ENCODE results near the gene EIF4G3.
"Not testable (repeated sequence)": the region's sequence is repeated elsewhere in the genome, so short reads cannot be mapped to it uniquely, and the experiment has no call there.

Gene EIF4G3

DNA sequence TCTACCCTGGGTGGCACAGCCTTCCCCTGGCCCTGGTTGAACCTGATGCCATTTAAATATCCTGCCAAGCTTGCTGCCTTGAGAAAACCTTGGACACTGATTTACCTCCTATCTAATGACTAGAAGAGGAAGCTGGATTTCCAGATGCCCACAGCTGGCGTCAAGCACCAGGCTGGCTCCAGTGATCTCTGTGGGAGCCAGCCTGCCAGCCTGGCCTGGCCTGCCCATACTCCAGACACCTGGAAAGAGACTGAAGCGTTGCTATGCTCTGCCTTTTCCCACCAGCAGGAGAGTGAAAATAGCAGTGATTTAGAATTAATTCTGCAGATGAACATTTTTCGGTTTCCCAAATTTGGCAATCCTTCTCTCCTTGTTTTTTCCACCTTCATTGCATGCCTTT, 11.5 kb upstream of the EIF4G3 start:
- no peak for DNase-seq

DNA sequence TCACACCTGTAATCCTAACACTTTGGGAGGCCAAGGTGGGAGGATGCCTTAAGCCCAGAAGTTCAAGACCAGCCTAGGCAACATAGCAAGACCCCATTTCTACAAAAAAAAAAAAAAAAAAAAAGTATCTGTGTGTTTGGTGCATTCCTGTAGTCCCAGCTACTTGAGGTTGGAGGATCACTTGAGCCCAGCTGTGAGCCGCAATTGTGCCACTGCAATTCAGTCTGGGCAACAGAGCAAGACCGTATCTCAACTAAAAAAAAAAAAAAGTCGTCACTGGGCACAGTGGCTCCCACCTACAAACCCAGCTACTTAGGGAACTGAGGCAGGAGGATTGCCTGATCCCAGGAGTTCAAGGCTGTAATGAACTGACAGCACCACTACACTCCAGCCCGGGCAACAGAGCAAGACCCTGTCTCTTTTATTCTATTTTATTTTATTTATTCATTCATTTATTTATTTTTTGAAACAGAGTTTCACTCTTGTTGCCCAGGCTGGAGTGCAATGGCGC, 8.6 kb upstream of the EIF4G3 start:
- DNase-seq, result no peak

DNA sequence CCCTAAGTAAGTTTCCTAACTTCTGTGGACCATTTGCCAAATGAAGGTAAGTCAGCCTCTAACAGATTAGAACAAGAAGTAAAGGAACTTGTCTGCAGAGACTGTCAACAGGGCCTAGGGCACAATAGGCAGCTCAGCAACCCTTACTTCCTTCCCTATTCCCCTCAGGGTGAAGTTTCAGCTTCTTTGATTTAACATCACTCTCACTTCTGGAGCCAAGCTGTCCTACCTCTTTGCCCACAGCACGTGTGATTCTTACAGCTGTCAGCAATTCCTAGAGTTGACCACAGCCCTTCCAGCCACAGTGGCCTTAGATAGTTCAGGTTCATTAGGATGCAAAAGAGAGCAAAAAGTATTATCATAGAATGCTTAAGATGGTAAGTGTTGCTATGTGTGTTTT, 7.6 kb upstream of the EIF4G3 start:
- DNase-seq, result peak; percentile 19 to 73

DNA sequence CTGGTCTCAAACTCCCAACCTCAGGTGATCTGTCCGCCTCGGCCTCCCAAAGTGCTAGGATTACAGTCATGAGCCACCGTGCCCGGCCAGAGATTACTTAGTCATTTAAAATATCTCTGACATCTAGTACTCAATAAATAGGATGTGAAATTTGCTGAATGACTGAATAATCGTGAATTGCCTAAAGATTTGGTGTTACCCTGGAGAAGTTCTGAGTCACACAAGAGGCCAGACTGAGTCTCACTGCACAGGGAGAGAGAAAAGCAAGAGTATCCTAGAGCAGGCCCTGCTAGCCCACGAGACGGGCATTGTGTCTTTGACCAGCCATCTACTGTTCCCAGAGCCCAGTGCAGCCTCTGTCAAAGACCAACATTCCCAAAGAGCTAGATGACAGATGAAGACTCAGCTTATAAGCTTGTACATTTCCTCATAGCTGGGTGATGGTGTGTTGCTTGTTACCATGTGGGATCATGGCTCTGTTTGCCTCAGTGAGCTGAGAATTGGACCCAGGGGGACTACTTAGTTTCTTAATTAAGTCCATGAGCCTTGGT, 5.6 kb upstream of the EIF4G3 start:
- no peak for DNase-seq

DNA sequence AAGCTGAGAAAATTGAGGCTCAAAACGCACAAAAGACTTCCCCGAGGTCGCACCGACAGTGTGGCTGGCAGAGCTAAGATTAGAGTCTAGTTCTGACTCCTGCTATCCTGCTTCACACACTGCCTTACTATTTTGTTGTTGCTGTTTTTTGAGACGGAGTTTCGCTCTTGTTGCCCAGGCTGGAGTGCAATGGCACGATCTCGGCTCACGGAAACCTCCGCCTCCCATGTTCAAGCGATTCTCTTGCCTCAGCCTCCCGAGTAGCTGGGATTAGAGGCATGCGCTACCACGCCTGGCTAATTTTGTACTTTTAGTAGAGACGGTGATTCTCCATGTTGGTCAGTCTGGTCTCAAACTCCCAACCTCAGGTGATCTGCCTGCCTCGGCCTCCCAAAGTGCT, 1.6 kb upstream of the EIF4G3 start:
- not testable (repeated sequence) for DNase-seq

DNA sequence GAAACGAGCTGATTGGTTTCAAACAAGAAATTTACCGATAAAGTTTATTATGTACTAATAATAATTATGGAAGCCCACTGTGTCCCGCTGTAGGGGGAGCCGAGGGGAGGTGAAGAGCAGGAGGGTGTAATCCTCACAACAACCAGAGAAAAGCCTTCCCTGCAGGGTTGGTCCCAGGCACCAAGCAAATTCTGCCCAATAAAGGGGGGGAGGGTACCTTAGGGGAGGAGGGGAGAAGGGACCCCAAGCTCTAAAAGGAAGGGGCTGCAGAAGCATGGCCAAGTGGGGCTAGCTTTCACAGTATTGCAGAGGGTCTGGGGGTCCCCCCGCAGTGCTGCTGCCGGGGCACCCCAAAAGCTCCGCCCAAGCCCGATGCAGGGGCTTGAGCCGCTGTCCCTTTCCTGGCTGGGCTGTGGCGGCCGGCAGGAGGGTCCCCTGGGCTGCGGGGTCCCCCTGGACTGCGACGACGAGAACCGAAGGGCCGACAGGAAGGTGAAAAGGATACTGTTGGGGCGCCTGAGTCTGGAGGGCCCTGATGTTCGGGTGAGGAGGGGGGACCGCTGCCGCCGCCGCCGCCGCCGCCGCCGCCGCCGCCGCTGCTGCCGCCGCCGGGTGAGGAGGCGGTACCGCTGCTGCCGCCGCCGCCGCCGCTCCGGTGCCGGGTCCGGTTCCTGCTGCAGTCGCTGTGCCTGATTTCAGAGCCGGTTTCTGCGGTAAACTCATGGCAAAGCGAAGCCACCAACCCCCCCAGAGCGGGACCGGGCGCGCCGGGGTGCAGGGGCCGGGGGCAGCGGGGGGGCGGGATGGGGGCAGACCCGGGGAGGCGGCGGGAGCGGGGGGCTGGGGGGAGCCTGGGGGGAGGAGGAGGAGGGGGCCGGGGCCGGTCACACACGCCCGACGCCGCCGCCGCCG, 771 bp downstream of the EIF4G3 start:
- peak; percentile 33 to 65 for DNase-seq

DNA sequence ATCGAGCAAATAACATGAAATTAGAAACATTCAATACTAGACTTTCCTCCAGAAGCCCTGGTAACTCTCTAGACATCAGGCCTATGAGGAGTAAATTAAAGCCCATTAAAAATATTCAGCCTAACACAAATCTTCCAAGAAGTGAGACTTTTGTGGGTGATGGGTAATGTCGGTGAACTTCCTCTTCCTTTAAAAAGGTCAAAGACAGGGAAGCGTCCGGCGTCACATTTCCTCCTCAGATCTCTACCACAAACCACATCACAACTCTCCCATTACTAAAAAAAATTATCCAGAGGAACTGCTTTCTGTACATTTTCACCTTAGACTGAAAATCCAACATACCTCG, 1.4 kb downstream of the EIF4G3 start:
- peak; percentile 77 to 84 for DNase-seq

DNA sequence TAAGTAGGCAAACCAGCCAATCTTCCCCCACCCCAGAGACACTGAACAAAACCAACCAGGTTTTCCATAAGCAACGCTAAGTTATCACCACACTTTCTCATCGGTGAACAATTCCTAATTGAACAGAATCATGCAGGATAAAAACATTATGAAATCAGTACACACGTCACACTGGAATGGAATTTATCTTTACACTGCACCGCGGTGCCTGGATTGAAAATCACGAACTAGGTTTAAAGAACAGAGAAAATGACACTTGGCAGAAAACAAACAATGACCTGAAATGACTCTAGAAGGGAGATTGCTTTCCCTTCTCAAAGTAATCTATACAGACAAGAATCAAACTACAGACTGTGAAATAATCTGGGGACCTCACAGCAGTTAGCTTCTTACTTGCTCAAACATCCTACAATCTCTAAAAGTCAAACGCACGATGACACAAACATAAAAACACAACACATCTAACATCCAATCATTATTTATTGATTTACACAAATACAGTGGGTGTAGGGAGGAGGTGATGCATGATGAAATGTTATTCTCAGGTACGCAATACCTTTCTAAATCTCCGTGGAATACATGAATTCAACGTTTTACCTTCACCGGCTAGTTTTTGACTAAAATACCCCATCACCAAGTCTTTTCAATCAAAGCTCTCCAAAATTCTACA, 1.9 kb downstream of the EIF4G3 start:
- no peak for DNase-seq

DNA sequence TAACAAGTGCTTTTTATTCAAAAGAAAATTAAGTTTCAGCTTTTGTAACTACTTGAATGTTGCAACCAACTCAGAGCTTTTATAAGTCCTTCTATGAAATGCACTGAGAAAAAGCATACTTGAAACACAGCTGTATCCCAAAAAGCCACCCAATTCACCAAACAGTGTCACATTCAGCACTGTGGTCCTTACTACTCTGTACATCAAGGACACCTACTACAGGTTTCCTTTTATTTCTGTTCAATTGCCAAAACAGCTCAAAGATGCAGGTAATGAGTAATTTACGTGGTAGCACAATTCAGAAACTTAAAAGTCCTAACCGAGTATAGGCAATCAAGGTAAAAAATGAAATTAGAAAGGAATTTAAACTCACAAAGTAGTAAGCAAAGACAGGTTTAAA, 2.5 kb downstream of the EIF4G3 start:
- DNase-seq, result no peak

DNA sequence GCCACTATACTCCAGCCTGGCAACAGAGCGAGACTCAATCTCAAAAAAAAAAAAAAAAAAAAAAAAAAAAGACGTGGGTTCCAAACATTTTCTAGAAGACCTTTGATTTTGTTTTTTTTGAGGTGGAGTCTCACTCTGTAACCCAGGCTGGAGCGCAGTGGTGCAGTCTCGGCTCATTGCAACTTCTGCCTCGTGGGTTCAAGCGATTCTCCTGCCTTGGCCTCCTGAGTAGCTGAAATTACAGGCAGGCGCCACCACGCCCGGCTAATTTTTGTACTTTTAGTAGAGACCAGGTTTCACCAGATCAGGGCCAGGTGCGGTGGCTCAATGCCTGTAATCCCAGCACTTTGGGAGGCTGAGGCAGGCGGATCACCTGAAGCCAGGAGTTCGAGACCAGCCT, 3.6 kb downstream of the EIF4G3 start:
- DNase-seq, result not testable (repeated sequence)

DNA sequence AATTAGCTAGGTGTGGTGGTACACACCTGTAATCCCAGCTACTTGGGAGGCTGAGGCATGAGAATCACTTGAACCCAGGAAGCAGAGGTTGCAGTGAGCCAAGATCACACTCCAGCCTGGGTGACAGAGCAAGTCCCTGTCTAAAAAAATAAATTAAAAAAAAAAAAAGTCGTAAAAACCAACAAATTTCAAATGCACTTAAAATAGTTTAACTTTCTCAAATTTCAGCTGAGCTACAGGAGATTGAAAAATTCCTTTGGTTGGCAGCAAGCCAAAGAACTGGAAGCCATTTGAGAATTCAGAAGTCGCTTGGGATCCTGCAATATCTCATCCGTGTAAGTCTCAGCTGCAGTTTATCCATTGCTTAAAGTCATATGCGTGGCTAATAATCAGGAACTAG, 5.9 kb downstream of the EIF4G3 start:
- not testable (repeated sequence) for DNase-seq

DNA sequence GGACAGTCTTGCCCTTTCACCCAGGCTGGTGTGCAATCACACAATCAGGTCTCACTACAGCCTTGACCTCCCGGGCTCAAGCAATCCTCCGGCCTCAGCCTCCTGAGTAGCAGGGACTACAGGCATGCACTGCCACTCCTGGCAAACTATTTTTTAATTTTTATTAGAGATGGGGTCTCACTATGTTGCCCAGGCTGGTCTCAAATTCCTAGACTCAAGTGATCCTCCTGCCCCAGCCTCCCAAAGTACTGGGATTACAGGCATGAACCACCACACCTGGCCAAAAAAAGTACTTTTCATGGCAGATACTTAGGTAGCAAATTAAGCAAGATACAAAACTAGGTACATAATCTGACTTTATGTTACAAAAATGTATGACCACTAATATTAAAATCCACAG, 8.3 kb downstream of the EIF4G3 start:
- no peak for DNase-seq

DNA sequence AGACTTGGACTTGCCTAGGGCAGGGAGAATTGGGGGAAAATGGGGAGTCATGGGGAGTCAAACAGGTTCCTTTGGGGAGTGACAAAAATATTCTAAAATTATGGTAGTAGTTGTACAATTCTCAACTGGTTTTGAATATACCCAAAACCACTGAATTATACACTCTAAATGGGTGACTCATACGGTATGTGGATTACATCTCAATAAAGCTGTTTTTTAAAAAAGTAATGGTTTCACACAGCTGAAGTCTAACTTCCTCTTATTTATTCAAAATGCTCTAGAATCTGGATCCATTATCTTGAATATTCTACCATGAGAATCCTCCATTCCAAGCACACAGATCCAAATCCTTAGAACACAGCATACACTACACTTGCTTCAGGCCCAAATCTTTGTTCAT, 11.1 kb downstream of the EIF4G3 start:
- DNase-seq, result no peak

DNA sequence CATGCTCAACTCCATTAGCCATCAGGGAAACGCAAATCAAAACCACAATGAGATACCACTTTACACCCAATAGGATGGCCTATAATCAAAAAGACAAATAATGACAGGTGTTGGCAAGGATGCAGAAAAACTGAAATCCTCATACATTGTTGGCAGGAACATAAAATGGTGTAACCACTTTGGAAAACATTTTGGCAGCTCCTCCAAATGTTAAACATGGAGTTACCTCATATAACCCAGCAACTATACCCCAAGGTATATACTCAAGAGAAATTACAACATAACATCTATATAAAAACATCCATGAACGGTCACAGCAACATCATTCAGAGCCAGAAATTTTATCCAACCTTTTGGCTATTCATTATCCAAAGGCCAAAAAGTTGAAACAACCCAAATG, 11.6 kb downstream of the EIF4G3 start:
- no peak for DNase-seq

DNA sequence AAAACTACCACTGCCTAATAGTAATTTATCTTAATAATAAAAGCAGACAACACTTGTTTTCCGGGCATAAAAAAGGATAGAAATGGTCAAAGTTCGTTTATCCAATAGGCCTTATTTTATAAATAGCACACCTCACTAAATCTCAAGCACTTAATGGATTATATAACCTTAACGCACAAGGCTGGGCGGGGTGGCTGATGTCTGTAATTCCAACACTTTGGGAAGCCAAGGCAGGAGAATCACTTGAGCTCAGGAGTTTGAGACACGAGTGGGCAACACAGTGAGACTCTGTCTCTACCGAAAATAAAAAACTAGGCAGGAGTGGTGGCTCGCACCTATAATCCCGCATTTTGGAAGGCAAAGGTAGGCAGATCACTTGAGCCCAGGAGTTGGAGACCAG, 12.4 kb downstream of the EIF4G3 start:
- no peak for DNase-seq

DNA sequence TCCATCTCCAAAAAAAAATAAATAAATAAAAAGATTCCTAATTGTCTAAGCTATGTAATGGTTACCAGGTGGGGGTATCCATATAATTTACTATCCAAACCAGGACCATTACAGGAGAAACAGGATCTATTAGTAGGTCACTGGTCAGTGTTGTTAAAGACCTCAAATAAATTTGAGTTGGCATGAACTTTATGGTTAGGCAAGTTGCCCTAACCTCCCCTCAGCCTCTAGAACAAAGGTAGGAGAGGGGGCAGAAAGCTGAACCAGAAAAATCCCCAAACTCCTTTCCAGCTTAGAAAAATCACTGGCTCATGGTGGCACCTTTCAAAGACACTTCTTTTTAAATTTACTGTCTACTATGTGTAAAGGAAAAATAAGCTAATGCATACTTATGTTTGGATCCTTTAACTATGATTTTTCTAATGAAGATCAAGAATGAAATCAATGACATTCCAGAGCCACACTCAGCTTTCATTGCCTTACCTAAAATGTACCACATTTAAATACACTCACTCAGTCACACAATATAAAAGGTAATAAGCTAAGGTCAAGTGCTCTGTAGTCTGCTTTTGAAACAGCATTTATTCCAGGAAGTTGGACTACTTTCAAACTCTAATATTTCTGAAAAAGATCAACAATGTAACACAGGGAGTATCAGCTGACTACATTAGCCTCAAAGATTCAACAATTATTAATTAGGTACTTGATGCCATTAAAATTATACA, 13.8 kb downstream of the EIF4G3 start:
- no peak for DNase-seq

DNA sequence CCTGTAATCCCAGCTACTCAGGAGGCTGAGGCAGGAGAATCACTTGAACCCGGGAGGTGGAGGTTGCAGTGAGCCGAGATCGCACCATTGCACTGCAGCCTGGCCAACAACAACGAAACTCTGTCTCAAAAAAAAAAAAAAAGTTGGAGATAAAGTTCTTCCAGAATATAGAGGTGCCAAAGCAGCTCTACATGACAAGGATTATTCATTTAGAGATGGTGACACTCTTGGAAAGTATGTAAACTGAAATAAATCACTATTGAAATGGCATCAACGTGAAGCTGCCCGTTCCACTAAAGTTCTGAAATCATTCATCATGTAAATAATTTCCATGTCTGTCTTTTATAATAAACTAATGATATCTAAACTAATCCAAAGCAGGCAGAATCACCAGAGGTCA, 14.9 kb downstream of the EIF4G3 start:
- no peak for DNase-seq

DNA sequence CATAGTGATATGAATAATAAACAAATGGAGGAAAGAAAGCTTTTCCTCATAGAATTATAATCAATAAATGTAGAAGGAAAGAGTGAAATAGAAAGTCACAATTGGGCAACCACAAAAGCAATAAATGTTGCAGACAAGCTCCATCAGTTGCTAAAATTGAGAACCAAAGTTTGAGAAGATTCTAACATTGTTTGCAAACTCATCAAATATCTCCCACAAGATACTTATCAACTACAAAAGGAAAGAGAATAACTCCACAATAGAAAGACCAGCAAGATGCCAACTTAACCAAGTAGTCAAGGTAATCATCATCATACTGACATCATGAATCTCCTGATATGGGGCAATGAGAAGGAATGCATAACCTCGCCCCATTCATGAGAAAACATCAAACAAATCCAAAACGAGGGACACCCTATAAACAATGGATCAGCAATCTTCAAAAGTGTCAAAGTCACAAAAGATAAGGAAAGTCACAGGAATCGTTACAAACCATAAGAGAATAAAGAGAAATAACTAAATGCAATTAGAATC, 16.4 kb downstream of the EIF4G3 start:
- DNase-seq, result no peak

DNA sequence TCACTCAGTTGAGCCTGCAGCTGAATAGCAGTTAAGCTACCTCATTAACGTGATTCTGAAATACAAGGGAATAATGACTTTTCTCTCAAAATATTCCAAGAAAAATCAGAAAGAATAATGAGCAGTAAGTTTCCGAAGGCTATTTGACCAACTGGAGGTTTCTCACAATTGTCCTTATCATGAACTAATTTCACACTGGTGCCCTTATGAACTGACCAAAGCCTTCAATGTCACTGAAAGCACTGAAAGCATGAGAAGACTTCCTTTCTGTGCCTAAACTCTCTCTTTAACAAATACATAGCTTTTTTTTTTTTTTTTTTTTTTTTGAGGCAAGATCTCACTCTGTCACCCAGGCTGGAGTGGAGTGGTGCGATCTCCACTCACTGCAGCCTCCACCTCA, 18.8 kb downstream of the EIF4G3 start:
- DNase-seq, result no peak

DNA sequence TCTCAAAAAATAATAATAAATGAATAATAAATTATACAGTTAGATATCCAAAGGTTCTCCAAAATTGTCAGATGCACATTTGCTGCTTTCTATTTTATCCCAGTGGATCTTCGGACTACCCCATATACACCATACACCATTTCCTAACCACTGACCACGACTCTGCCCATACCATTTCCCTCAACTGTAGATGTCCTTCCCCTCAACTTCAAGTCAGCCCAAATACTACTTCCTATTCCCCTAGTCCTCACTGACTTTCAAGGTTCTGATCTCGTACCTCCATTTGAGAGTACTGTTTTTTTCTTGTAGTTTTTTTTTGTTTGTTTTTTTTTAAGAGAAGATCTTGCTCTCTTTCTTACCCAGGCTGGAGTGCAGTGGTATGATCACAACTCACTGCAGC, 19.6 kb downstream of the EIF4G3 start:
- no peak for DNase-seq

DNA sequence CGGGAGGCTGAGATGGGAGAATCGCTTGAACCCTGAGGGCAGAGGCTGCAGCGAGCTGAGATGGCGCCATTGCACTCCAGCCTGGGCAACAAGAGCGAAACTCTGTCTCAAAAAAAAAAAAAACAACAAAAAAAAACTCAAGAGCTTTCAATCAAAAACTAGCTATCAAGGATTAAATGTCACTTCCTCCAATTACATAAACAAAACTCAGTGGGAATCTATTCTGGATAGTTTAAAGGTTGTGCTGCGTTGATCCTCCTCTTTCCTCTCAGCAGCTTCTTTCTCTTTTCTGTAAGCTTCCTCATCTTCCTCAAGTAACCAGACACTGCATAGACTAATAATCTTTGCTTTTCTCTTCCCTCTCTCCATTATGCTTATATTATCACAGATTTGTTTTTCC, 20.7 kb downstream of the EIF4G3 start:
- DNase-seq, result no peak

DNA sequence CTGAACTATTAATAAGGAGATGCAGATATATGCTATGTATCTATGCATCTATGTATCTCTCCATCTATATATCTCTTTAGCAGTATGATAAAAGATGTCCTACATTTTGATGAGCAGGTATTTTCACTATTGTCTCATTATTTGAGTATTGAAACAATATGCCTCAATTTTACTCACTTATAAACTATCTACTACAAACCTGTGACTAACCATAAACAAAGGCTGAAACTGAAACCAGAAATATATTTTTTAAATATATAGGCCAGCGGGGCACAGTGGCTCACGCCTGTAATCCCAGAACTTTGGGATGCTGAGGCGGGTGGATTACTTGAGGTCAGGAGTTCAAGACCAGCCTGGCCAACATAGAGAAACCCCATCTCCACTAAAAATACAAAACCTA, 22.0 kb downstream of the EIF4G3 start:
- DNase-seq, result no peak

DNA sequence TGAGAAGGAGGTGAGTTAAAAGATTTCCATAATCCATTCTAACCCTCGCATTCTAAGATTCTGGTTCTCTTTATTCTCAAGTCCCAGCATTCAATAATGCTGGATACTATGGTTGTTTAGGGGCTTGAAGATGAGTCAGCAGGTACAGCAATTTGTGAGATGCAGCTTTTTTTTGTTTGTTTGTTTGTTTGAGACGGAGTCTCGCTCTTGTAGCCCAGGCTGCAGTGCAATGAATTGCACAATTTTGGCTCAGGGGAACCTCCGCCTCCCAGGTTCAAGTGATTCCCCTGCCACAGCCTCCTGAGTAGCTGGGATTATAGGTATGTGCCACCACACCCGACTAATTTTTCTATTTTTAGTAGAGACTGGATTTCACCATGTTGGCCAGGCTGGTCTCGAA, 23.3 kb downstream of the EIF4G3 start:
- no peak for DNase-seq

Data from CD4-positive, alpha-beta T cell treated with Interferon alpha-2 for 1 hour (primary cell).